Type B pancreatic cell (in vitro differentiated cells): ENCODE results near the gene COMMD2. TPM values are rescaled to one million over a fixed set of nuclear protein-coding genes. Genes with fewer than 3 reads are reported as not detected.

Experiments
- DNase-seq: peaks from one replicate; pipeline ENCODE4 v3.0.0; 2021; ENCODE audit warnings: mixed read lengths; ENCODE audit not compliant: unreplicated experiment; ENCODE audit errors: extremely low spot score
- H3K27ac Mint-ChIP-seq: 2 replicates; pipeline ENCODE4 v1.8.0; 2021; ENCODE audit warnings: mild to moderate bottlenecking, mixed read lengths
- H3K27me3 Mint-ChIP-seq: 2 replicates; pipeline ENCODE4 v1.8.0; 2021; ENCODE audit warnings: mixed read lengths
- H3K36me3 Mint-ChIP-seq: 2 replicates; pipeline ENCODE4 v1.8.0; 2021; ENCODE audit warnings: mixed read lengths
- H3K4me1 Mint-ChIP-seq: one replicate; pipeline ENCODE4 v1.8.0; 2021; ENCODE audit warnings: mixed read lengths; ENCODE audit not compliant: unreplicated experiment
- H3K4me3 Mint-ChIP-seq: 2 replicates; pipeline ENCODE4 v1.8.0; 2021; ENCODE audit warnings: mild to moderate bottlenecking, mixed read lengths
- H3K9me3 Mint-ChIP-seq: 2 replicates; pipeline ENCODE4 v1.8.0; 2021; ENCODE audit warnings: mixed read lengths
- total RNA-seq: library from RNA; stranded (reverse); gene quantifications from 2 replicates; pipeline ENCODE4 v1.2.1, GENCODE V29; 2021; ENCODE audit warnings: low replicate concordance
- TF ChIP-seq, protein P1 (sequence below): fragments of 200-600 bp; sonication (generic); conservative IDR thresholded peaks from 2 replicates; pipeline ENCODE4 v1.5.0; 2021; ENCODE audit warnings: antibody characterized with exemption, mild to moderate bottlenecking

The COMMD2 gene
- total RNA-seq, 1 donor from 2014 or later, result 55.7 TPM

DNA sequence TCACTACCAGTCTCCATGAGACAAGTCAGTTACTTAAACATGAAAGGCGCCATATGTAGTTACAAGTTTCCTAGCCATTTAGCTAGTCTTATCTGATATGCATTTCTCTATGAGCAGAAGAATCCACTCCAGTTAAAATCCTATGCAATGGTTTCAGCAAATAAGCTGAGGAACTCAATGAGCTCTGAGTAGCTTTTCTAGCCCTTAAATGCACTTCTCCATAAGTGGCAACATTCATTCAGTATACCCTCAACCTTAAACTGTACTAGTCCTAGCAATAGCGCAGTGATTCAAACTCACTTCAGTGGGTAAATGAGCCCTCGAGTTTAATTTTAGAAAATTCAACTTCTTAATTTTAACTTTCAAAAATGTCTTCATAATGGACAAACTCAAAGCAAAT lies 7.7 kb downstream of the COMMD2 start:
- H3K4me1 Mint-ChIP-seq, result no peaks in the 10 kb centered on the region
- TF ChIP-seq, protein P1, sequence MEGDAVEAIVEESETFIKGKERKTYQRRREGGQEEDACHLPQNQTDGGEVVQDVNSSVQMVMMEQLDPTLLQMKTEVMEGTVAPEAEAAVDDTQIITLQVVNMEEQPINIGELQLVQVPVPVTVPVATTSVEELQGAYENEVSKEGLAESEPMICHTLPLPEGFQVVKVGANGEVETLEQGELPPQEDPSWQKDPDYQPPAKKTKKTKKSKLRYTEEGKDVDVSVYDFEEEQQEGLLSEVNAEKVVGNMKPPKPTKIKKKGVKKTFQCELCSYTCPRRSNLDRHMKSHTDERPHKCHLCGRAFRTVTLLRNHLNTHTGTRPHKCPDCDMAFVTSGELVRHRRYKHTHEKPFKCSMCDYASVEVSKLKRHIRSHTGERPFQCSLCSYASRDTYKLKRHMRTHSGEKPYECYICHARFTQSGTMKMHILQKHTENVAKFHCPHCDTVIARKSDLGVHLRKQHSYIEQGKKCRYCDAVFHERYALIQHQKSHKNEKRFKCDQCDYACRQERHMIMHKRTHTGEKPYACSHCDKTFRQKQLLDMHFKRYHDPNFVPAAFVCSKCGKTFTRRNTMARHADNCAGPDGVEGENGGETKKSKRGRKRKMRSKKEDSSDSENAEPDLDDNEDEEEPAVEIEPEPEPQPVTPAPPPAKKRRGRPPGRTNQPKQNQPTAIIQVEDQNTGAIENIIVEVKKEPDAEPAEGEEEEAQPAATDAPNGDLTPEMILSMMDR, result no peak
- no peaks in the 10 kb centered on the region for H3K27me3 Mint-ChIP-seq
- no peak overlapping the region for H3K4me3 Mint-ChIP-seq
- H3K36me3 Mint-ChIP-seq, result peaks cover 31% of the 10 kb centered on the region
- H3K9me3 Mint-ChIP-seq, result no peaks in the 10 kb centered on the region
- H3K27ac Mint-ChIP-seq, result no peak overlapping the region
- DNase-seq, result no peak

DNA sequence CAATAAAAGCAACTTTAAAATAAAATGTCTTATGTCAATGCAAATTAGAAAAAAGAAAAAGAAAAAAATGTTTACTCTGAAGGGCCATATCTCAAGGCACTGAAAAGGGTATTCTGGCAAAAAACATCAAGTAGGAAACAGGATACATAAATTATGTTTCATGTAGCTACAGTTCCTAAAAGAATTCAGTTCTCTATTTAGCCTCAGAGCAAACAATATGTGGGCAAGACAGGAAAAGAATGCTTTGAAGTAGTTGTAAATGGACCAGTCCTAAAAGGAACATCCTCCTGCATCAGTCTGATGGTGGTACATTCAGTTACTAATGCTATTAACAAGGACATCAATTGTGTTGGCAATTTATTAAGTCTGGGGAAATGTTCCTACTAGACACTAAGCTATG lies 8.1 kb downstream of the COMMD2 start:
- peaks cover 33% of the 10 kb centered on the region for H3K36me3 Mint-ChIP-seq
- no peak for DNase-seq
- H3K27me3 Mint-ChIP-seq, result no peaks in the 10 kb centered on the region
- H3K27ac Mint-ChIP-seq, result no peak overlapping the region
- H3K4me3 Mint-ChIP-seq, result no peak overlapping the region
- no peaks in the 10 kb centered on the region for H3K4me1 Mint-ChIP-seq
- H3K9me3 Mint-ChIP-seq, result no peaks in the 10 kb centered on the region
- TF ChIP-seq, protein P1, result no peak

DNA sequence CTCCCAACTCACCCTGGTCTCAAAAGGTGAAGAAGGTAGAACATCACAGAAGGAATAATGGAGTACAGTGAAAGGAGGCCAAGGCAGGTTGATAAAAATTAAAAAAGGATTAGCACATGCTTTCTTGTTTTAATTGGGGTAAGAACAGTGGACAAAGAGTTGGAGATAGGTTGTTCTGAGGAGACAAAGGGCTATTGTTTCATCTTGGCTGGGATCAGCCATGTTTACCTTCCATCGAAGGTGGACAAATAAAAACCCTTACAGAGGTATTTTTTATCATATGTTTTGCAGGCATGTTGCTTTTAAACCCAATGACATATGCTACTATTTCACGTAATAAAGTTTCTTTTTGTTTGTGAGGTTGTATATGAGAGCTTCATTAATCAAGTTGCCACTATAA lies 12.9 kb downstream of the COMMD2 start:
- peaks cover 7% of the 10 kb centered on the region for H3K4me1 Mint-ChIP-seq
- no peak overlapping the region for H3K27ac Mint-ChIP-seq
- H3K4me3 Mint-ChIP-seq, result no peak overlapping the region
- no peaks in the 10 kb centered on the region for H3K9me3 Mint-ChIP-seq
- peaks cover 14% of the 10 kb centered on the region for H3K36me3 Mint-ChIP-seq
- TF ChIP-seq, protein P1, result no peak
- DNase-seq, result no peak
- H3K27me3 Mint-ChIP-seq, result no peaks in the 10 kb centered on the region

DNA sequence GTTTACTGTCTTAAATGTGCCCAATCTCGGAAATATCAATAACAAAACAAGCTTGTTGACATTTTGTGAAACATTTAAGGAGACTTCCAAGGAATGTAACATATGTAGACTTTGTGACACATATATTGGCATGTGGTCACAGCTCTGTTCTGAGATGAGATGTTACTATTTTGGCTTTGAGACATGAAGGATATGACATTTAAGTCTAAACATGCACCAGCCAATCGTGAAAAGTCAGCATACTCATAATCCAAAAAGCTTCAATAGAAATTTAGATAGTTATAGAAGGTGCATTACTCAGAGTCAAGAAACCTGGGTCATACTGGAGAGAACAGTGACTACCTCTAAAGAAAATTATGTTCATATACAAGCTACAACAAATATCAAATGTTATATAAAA lies 13.4 kb downstream of the COMMD2 start:
- Mint-ChIP-seq H3K9me3 (no peaks in the 10 kb centered on the region), H3K4me3 (no peak overlapping the region), H3K4me1 (peaks cover 7% of the 10 kb centered on the region), H3K27ac (no peak overlapping the region), H3K27me3 (no peaks in the 10 kb centered on the region), H3K36me3 (peaks cover 14% of the 10 kb centered on the region)
- no peak for DNase-seq
- TF ChIP-seq, protein P1, result no peak

DNA sequence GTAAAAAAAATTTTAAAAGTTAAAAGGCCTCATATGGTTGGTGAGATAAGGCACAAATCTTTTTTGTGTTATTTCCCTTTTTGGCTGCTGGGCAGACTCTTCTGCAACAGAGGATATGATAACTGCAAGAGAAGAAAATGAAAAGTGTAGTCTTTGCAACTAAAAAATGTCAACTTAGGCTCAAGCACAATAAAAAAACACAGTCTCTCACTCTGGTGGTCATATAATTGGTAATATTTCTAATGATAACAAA lies 15.4 kb downstream of the COMMD2 start:
- Mint-ChIP-seq H3K4me3 (no peak overlapping the region), H3K9me3 (no peaks in the 10 kb centered on the region), H3K27ac (peak overlapping the region; percentile 79)

More for the DNA sequence above, 15.4 kb downstream of the COMMD2 start:
- DNase-seq, result no peak
- H3K4me1 Mint-ChIP-seq, result peaks cover 7% of the 10 kb centered on the region
- TF ChIP-seq, protein P1, result no peak
- peaks cover 11% of the 10 kb centered on the region for H3K36me3 Mint-ChIP-seq
- H3K27me3 Mint-ChIP-seq, result no peaks in the 10 kb centered on the region
